ENCODE results near the gene C10orf71. TPM values are rescaled to one million over a fixed set of nuclear protein-coding genes. Genes with fewer than 3 reads are reported as not detected.

The C10orf71 gene
- total RNA-seq, 1 donor from 2014 or later = not detected

DNA sequence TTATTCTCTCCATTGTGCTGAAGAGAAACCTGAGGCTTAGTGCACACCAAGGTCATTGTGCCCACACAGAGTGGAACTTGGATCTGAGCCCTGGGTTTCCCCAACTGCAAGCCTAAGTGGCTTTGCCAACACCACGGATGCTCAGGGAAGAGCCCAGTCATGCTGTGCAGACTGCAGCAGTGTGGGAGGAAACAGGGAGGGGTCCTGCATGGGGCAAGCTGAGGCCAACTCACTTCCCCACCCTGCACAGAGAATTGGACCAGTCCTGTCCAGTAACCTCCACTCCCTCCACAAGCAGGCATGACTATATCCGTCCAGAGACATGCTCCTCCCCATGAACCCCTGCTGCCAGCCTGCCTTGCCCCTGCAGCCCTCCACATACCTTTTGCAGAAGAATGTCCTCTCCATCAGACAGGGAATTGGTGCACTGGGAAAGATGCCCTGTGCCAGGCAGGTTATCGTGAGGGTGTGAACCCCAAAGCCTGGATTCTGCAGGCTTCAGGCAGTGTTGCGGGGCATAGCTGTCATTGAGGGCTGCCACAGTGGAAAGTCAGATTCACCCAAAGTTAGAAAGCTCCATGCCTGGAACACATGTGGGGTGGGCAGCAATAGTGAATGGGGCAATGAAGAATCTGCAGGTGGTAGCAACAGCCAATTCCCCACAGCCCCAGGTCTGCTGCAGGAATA, 52.0 kb downstream of the C10orf71 start:
- Mint-ChIP-seq H3K36me3 (ENCODE audit: low read depth) (no peaks in the 10 kb centered on the region), H3K9me3 (peaks cover 4% of the 10 kb centered on the region)

DNA sequence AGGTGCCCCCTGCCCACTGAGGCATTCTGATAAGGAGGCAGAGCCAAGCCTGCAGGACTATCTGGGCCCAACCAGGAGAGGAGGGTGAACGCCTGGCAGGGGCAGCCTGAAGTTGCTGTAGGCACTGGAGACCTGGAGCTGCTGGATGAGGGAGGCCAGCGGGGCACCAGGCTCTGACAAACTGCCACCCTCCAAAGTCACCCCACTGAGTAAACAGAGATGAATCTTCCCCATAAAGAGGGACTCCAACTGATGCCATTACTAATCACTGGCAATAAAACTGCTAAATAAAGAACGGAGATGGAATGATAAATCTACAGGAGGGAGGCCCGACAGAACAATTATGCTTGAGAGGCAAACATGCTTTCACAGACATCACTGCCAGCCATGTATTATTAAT, 52.7 kb downstream of the C10orf71 start:
- TF ChIP-seq, protein P1, sequence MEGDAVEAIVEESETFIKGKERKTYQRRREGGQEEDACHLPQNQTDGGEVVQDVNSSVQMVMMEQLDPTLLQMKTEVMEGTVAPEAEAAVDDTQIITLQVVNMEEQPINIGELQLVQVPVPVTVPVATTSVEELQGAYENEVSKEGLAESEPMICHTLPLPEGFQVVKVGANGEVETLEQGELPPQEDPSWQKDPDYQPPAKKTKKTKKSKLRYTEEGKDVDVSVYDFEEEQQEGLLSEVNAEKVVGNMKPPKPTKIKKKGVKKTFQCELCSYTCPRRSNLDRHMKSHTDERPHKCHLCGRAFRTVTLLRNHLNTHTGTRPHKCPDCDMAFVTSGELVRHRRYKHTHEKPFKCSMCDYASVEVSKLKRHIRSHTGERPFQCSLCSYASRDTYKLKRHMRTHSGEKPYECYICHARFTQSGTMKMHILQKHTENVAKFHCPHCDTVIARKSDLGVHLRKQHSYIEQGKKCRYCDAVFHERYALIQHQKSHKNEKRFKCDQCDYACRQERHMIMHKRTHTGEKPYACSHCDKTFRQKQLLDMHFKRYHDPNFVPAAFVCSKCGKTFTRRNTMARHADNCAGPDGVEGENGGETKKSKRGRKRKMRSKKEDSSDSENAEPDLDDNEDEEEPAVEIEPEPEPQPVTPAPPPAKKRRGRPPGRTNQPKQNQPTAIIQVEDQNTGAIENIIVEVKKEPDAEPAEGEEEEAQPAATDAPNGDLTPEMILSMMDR (conservative IDR thresholded peaks at IDR 0.05) = no peak
- H3K27me3 Mint-ChIP-seq (ENCODE audit: low read depth) = no peaks in the 10 kb centered on the region
- no peak overlapping the region for H3K27ac Mint-ChIP-seq (ENCODE audit: unreplicated experiment)
- peaks cover 4% of the 10 kb centered on the region for H3K9me3 Mint-ChIP-seq
- no peaks in the 10 kb centered on the region for H3K4me1 Mint-ChIP-seq
- H3K4me3 Mint-ChIP-seq = no peak overlapping the region
- DNase-seq (ENCODE audit: low read depth, low spot score) = no peak
- H3K36me3 Mint-ChIP-seq (ENCODE audit: low read depth) = no peaks in the 10 kb centered on the region

More for the DNA sequence above, 52.0 kb downstream of the C10orf71 start:
- Mint-ChIP-seq H3K27me3 (ENCODE audit: low read depth) (no peaks in the 10 kb centered on the region), H3K4me1 (no peaks in the 10 kb centered on the region), H3K4me3 (no peak overlapping the region), H3K27ac (ENCODE audit: unreplicated experiment) (no peak overlapping the region)
- no peak for DNase-seq (ENCODE audit: low read depth, low spot score)
- TF ChIP-seq, protein P1 (conservative IDR thresholded peaks at IDR 0.05) = no peak

DNA sequence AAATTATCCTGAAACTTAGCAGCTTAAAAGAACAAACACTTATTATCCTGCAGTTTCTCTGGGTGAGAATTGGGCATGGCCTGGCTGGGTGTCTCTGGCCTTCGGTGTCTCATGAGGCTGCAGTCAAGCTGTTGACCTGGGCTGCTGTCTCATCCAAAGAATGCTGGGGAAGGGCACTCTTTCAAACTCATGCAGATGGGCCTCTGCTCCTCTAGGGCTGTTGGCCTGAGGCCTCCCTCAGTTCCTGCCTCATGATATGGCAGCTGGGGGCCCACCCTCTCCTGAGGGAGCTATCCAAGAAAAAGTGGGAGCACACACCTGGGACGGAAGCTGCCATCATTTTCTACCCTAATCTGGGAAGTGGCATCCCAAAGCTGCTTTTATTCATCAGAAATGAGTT, 53.4 kb downstream of the C10orf71 start:
- TF ChIP-seq, protein P1 (conservative IDR thresholded peaks at IDR 0.05) = no peak
- no peak for DNase-seq (ENCODE audit: low read depth, low spot score)
- no peak overlapping the region for H3K4me3 Mint-ChIP-seq
- H3K9me3 Mint-ChIP-seq = peaks cover 4% of the 10 kb centered on the region
- no peaks in the 10 kb centered on the region for H3K27me3 Mint-ChIP-seq (ENCODE audit: low read depth)
- no peaks in the 10 kb centered on the region for H3K36me3 Mint-ChIP-seq (ENCODE audit: low read depth)
- H3K27ac Mint-ChIP-seq (ENCODE audit: unreplicated experiment) = no peak overlapping the region
- no peaks in the 10 kb centered on the region for H3K4me1 Mint-ChIP-seq

DNA sequence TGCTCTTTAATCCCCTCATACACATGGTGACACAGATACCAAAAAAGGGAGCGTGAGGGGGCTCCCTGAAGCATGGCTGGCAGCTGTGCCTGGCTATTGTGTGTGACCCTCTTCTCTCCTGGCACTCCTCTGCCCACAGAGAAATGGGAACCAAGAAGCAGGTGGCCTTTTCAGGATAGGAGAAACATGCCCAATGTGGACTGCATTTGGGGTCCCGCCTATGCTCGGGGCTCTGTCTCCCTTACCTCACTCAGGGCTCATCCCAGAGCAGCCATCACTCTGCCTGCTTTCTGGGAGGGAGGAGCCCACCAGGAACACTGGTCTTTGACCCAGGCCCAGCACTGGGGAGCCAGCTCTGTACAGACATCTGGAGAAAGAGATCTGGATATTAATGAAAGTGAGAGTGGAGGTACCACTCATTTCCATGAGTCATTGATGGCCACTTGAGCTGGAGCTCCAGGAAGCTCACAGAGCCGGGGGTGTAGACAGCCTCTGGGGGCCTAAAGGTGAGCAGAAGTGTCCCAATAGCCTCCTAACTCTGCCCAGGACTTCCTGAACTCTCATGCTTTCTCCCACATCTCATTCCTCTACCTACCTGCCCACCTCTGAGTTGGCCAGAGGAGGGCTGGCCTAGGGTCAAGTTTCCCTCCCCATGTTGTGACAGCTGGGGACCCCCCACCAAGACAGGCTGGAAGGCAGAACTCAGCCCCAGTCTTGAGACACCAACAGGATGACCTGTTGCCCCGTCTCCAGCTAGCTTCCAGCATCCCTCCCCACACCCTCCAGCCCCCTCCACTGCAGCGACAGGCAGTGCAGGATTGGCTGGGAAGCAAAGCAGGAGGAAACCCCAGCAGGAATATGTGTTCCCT, 54.3 kb downstream of the C10orf71 start:
- Mint-ChIP-seq H3K4me3 (no peak overlapping the region), H3K9me3 (peaks cover 4% of the 10 kb centered on the region), H3K36me3 (ENCODE audit: low read depth) (no peaks in the 10 kb centered on the region), H3K4me1 (no peaks in the 10 kb centered on the region), H3K27ac (ENCODE audit: unreplicated experiment) (no peak overlapping the region), H3K27me3 (ENCODE audit: low read depth) (no peaks in the 10 kb centered on the region)
- TF ChIP-seq, protein P1 (conservative IDR thresholded peaks at IDR 0.05) = no peak
- no peak for DNase-seq (ENCODE audit: low read depth, low spot score)

DNA sequence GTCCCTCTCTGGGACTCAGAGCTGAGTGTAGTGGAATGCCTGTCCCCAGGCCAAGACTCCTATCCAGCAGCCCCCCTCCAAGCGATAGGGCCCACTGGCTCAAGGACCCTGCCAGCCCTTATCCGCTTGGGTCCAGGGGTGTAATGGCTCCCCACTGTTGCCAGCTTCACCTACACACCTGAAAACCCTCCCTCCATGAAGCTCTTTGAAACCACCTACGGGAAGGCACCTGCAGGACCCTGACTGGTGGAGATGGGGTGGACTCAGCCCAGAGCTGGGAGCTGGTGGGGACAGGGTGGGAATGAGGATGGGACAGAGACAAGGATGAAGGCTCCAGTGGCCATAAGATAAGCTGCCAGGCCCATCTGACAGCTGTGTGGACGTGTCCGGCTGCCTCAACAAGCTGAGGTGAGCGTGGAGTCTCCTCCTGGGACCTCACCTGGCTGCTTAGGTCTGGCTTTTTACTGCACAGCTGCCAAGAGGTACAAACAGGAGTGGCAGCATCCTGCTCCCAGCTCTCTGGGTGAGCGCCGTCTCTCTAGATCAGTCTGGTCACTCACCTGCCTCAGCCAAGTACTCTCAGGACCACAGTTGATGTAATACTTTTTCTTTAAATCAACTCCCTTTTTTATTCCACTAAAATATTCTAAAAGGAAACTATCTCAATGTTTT, 55.1 kb downstream of the C10orf71 start:
- DNase-seq (ENCODE audit: low read depth, low spot score) = no peak
- H3K27me3 Mint-ChIP-seq (ENCODE audit: low read depth) = no peaks in the 10 kb centered on the region
- H3K9me3 Mint-ChIP-seq = peaks cover 4% of the 10 kb centered on the region
- no peaks in the 10 kb centered on the region for H3K36me3 Mint-ChIP-seq (ENCODE audit: low read depth)
- no peaks in the 10 kb centered on the region for H3K4me1 Mint-ChIP-seq
- TF ChIP-seq, protein P1 (conservative IDR thresholded peaks at IDR 0.05) = no peak
- H3K4me3 Mint-ChIP-seq = no peak overlapping the region
- no peak overlapping the region for H3K27ac Mint-ChIP-seq (ENCODE audit: unreplicated experiment)
